Endometrial microvascular endothelial cells (primary cell): ENCODE results near the gene CSNK1G2. TPM values are rescaled to one million over a fixed set of nuclear protein-coding genes. Genes with fewer than 3 reads are reported as not detected.
"Not testable (repeated sequence)": the region's sequence is repeated elsewhere in the genome, so short reads cannot be mapped to it uniquely, and the experiment has no call there.

Experiments
- in situ Hi-C: cut with HindIII; loops from 2 replicates; pipeline ENCODE4 v1.10.0; 2017; ENCODE audit warnings: low sequenced_read_pairs, low pct_unique_long_range_greater_than_20kb; ENCODE audit errors: inconsistent ontology term
- total RNA-seq: library from RNA; depleted of rRNA; stranded (reverse); fragments of >200 nt; gene quantifications from one replicate; pipeline ENCODE4 v1.2.3, GENCODE V29; 2015; ENCODE audit errors: inconsistent ontology term

Gene CSNK1G2
- total RNA-seq, 1 donor from 2014 or later: 63.7 TPM

DNA sequence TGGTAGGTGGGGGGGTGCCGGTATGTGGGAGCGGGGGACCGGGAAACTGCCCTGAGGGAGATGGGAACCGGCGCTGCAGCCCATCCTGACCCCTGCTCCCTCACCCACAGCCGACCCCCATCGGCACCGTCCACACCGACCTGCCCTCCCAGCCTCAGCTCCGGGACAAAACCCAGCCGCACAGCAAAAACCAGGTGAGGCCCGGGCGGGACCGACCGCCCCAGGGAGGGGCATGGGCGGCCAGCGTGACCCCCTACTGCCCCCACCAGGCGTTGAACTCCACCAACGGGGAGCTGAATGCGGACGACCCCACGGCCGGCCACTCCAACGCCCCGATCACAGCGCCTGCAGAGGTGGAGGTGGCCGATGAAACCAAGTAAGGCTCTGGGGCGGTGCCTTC is 38.7 kb downstream of the CSNK1G2 start:
- in situ Hi-C loops: no loop called here

GRCh38 chr19:1980091-1980808 is 39.3 kb downstream of the CSNK1G2 start:
- in situ Hi-C loops: no loop called here

DNA sequence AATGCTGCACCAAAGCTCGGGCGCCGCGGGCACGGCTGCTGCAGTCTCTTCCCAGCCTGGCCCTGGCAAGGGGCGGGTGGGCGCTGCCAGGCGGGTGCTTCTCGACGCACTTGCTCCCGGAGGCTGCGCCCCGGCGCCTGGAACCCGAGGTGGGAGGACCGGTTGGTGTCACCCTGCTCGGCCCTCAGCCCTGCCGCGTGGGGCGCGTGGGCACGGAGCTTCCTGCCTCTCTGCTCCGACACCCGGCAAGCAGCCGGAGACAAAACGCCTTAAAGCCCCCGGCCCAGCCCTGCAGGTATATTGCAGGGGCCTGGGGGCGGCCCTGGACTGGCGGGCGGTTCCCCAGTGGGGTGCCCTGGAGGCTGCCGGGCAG is 39.8 kb downstream of the CSNK1G2 start:
- in situ Hi-C loops: no loop called here

GRCh38 chr19:1981253-1981652 is 40.3 kb downstream of the CSNK1G2 start:
- in situ Hi-C loops: no loop called here

- in situ Hi-C loops: no loop called here
These were observed 43.4 kb downstream of the CSNK1G2 start for GRCh38 chr19:1984357-1984756.

- in situ Hi-C loops: no loop called here
These were observed 44.8 kb downstream of the CSNK1G2 start for GRCh38 chr19:1985588-1986356.

DNA sequence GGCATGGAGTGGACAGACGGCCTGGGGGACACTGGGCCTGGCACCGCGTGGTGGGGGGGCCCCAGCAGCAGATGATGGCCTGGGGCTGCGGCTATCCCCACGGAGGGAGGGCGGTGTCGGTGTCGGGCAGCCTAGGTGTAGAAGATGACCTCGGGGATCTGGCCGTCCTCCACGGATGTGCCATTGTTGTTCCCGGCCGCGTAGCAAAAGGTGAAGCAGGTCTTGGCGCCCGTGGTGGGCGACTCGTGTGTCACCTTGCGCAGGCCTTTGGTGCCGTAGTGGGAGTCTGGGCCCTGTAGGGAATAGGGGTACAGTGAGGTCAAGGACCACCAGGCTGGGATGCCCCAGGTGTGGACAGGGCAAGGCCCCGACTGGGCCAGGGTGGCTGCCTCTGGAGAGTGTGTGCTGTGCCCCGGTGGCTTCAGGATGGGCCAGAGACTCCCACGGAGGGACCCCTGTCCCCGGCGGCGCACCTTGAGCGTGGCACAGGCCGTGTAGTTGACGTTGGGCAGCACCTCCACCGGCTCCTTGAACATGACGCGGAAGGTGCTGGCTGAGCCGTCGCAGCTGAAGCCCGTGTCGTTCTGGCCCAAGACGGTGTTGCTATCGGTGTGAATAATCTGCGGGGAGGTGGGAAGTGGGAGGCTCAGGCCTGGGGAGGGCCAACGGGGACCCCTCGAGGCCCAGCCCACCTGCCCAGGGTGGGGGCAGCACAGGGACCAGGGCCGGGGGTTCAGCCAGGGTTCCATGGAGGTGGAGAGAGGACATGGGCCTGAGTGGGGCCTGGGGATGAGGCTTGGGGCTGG is 45.6 kb downstream of the CSNK1G2 start:
- in situ Hi-C loops: no loop called here

DNA sequence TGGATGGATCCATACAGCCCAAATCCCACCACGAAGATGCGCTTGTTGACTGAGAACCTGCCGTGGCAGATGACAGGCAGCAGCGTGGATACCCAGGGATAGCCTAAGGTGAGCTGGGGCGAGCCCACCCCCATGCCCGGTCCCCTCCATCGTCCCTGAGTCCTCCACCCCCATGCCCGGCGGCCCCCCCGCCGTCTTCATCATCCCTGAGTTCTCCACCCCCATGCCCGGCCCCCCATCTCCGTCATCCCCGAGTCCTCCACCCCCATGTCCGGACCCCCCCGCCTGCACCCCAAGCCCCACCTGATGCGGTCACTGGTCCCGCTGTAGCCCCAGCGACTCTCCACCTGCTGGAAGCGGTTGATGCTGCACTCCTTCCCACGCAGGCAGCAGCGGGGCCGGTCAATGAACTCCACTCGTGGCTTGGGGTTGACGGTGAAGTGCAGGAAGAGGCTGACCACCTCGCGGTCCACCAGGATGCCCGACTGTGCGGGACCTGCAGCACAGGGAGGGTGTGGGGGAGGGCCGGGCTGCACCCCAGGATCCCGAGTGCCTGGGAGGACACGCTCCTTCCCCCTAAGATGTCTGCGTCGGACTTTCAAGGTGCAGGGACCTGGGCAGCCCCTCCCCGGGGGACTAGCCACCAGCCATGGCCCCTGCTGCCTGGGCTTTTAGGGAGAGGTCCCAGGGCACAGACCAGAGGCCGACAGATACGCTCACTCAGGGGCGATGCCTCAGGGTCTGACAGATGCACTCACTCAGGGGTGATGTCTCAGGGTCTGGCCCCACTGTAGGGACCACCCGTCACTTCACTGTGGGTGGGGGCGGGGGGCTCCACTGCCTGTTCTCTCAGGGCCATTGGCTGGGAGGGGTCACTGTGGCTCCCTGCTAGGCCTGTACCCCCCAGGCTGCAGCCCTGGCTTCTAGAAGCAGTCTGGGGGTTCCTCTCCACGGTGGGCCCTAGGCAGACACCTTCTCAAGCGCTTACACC is 46.5 kb downstream of the CSNK1G2 start:
- in situ Hi-C loops: no loop called here

- in situ Hi-C loops: not testable (repeated sequence)
These were observed 47.5 kb downstream of the CSNK1G2 start for GRCh38 chr19:1988464-1988863.

DNA sequence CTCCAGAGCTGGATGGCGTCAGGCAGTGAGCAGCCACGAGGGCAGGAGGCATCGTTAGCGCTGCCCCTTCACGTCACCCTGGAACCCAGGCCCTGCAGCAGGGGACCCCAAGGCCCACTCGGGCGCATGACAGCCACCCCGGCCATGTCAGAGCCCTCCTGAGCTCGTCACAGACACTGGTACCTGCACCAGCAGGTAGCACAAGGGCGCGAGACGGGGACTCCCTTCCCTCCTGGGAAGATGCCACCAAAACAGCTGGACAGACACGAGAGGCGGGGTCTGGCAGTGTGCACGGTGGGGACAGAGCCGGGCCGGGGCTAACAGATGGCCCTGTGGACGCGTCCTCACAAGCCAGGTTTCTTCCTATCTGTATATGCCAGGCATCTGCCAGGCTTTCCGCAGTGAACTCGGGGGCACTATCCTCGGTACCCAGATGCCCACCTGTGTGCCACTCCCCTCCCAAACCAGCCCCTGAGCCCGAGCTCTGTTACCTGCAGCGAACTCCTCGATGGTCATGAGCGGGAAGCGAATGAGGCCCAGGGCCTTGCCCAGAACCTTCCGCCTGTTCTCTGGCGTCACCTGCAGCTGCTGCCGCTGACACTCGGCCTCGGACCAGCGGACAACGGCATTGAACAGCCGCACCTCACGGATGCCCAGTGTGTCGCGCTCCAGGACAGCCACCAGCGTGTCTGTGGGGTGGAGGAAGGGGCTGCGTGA is 48.7 kb downstream of the CSNK1G2 start:
- in situ Hi-C loops: no loop called here

DNA sequence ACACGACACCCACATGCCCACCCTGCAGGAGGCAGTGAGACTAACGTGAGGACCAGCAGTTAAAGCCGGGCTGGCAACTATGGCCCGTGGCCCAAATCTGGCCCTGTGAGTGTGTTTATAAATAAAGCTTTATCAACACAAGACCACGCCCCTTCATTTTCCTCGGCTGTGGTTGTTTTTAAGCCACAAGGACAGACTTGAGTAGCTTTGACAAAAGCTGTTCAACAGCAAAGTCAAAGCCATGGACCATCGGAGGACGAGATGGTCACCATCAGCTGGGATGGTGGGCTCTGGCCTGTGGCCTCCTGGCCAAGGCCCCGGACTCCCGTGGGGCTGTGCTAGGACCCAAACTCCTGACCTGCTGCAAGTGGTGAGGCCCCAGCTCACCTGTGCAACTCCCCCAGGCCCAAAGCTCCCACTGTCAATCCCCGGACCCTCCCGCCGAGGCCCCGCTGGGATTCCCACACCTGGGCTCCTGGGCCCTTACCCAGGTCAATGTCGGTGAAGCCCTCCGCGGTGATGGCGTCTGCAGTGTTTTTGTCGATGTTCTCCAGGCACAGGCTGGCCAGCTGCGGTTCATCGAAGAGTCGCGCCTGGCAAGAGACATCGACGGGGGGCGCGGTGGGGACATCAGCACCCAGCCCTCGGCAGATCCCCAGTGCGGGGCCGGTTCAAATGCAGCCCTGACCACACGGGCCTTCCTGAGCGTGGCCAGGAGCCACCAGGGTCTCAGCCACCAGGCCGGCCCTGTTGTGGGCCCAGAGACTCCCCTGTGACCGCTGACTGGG is 49.5 kb downstream of the CSNK1G2 start:
- in situ Hi-C loops: no loop called here

- in situ Hi-C loops: no loop called here
These were observed 50.3 kb downstream of the CSNK1G2 start for GRCh38 chr19:1991018-1991913.

GRCh38 chr19:1992759-1993260 is 51.8 kb downstream of the CSNK1G2 start:
- in situ Hi-C loops: no loop called here

DNA sequence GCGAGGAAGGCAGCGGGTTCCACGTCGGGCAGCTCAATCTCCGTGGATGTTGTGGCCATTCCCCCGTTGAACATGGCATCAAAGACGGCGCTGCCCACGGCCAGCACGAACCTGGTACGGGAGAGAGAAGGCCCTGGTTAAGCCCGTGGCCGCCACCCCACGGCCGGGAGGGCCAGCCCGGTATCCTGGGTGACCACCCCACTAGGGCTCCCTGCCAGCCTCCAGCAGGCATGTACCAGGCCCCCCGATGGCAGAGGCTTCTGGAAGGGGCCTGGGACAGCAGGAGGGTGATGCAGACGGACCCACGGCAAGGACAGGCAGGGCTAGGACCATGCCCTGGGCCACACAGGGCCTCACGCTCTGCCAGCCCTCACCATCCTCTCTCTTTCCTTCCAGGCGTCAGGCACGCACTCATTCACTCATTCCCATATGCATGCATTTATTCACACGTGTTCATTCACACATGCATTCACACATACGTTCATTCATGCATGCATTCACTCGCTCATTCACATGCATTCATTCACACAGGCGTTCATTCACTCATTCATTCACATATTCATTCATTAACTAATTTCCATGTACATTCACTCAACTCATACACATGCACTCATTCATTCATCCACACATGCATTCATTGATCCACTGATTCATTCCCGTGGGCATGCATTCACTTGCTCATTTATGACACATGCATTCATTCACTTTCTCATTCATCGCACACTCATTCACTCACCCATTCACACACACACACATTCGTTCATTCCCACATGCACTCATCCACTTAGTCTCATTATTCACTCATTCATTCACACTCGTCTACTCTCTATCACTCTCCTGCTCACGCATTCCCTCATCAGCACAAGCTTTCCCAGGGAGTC is 56.6 kb downstream of the CSNK1G2 start:
- in situ Hi-C loops: no loop called here
